Measurements from ENCODE around the gene TTBK1.

Gene TTBK1

GRCh38 chr6:43308101-43308989, 65.1 kb downstream of the TTBK1 start, which contains the start of gene CRIP3:
CRIP3 (minus strand) TSS chr6:43308826; CDS start chr6:43308792, 34 bp downstream.
- peak; percentile 66 for DNase-seq

DNA sequence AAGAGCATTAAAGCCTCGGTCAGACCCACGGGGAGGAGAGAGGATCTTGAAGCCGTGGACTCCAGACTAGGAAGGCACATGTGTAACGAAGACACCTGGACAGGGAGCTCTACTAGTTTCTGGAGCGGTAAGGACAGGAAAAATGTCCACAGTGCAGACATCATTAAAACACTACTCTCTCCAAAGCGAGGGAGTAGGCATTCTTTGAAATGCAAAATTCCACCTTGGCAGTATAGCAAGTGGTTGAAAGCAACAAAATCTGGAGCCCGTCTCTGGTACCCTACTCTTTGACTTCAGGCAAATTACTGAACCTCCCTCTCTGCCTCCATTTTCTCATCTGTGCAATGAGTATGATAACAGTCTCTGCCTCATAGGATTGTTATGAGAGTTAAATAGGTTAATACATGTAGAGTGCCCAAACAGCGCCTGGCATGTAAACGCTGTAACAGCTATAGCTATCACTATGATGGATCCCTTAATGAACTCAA, 65.8 kb downstream of the TTBK1 start:
- DNase-seq, result no peak

DNA sequence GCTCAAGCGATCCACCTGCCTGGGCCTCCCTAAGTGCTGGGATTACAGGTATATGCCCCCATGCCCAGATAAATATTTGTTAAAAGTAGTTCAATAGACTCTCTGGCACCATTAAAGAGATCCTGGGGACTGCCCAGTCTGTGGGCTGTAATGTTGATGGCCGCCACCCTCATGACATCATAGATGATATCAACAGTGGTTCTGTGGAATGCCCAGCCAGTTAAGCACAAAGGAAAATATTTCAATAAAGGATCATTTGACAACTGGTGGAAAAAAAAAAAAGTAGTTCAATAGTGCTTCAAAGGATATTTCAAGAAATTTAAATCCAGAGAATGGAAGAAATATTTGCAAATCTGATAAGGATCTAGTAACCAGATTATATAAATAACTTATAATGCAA, 66.9 kb downstream of the TTBK1 start:
- DNase-seq, result no peak

- DNase-seq, result no peak
Observed at GRCh38 chr6:43310624-43311023, 67.3 kb downstream of the TTBK1 start.

DNA sequence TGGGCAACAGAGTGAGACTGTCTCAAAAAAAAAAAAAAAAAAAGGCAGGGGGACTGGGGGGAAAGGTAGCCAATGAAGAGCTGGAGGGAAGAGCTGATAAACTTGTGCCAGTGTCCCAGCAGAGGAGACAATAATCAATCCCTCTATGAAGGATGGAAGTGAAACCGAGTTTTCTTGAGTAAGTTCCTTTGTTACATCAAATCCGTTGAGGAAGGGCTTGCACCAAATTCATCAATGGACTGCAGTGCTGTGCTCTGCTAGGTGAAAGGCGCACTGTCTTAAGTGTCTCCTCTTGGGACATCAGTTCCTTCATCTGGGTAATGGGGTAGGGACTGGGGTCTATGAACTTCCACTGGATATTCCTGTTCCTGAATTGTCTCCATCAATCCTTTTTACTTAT, 68.4 kb downstream of the TTBK1 start:
- no peak for DNase-seq

GRCh38 chr6:43313813-43314212, 70.5 kb downstream of the TTBK1 start:
- no peak for DNase-seq

GRCh38 chr6:43318011-43318410, 74.7 kb downstream of the TTBK1 start:
- DNase-seq, result no peak

DNA sequence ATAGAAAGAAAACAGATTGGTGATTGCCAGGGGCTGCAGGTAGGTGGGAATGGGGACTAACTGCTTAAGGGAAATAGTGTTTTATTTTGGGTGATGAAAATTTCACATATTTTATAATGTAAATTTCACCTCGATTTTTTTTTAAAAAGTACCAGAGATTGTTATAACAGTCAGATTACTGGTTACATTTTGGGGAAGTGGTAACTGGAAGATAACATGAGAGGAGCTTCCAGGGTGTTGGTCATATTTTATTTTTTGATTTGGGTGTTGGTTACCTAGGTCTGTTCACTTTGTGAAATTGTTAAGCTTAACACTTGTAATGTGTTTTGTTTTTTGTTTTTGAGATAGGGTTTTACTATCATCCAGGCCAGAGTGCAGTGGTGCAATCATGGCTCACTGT, 82.6 kb downstream of the TTBK1 start:
- no peak for DNase-seq

GRCh38 chr6:43328528-43328927, 85.2 kb downstream of the TTBK1 start:
- DNase-seq, result no peak

- no peak for DNase-seq
Observed at GRCh38 chr6:43331470-43331869, 88.2 kb downstream of the TTBK1 start.

DNA sequence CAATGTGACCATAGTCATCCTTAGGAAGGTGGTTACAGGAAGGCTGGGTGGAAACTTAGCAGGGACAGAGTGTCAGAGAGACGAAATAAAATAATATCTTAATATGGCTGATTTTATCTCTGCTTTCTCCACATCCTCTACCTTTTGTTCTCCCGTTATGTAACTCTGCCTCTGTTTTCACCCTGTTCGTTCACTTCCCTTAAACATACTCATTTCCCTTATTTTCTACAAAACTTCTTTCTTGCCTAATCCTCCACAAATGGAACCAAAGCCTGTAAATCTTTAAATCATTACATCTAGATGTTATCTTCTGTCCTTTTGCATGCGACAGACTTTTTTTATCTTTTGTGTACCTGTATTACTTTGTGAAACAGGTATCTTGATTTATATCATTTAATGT, 88.6 kb downstream of the TTBK1 start:
- no peak for DNase-seq

DNA sequence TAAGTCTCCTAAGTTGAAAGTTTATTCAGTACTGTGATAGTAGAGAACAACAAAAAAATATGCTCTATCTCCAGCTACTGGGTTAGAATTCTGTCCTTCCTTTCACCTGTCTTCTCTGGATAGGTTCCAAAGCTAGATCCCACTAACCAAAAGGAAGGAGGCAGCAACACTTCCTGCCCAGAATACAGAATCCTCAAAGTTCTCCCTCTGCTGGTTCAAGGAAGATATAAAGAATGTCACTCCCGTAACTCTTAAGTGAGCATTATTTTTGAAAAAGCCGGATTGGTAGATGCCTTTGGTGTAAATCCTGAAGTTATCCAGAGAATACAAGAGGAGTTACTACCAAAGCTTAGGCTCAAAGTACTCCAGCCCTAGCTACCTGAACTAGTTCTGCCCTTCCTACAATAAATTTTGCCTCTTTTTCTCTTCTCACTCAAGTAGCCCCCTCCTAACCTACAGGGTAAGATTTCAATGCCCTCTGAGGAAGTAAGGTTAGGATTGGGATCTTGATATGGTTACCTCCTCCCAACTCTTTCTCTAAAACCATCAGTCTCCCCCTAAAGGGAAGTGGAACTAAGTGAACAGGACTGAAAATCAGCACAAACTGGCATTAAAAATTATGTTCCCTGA, 91.3 kb downstream of the TTBK1 start:
- DNase-seq, result peak; percentile 19

GRCh38 chr6:43335469-43335868, 92.2 kb downstream of the TTBK1 start:
- no peak for DNase-seq

GRCh38 chr6:43336382-43336781, 93.1 kb downstream of the TTBK1 start:
- DNase-seq, result no peak
